ENCODE data around the gene TBC1D9B.

DNA sequence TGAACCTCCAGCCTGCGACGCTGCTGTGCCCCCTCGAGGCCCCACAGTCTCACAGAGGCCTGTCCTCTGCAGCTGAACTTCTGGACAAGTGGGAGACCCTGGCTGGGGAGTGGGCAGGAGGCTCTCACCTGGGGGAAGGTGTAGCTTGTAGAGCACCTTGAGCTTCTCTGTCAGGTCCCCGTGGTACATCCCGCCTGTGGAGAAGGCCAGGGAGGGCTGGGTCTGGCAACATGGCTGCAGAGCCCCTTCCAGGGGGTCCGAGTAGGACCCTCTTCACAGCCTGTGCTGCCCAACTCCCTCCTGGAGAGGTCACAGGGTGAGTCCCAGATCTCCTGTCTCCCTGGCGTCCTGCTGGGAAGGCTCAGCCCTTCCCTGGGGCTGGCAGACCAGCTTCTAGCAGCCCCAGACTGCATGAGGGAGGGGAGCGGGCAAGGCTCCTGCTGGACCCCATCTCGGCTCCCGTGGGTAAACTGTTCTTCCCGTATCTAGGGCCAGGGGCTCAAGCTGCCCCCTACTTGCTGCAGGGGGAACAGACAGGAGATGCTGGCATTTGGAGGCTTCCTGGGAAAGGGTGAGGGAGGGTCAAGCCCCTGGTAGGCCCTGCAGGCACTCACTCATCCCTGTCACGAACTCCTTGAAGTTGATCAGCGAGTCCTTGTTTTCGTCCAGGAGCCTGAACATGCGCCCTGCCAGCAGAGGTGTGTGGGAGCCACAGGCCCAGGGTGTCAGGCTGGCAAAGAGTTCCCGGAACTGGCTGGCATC, 37.9 kb downstream of the TBC1D9B start:
- TF ChIP-seq KDM1A (IDR thresholded peaks at IDR 0.05; ENCODE audit: low read depth) (no peak), RCOR1 (IDR thresholded peaks at IDR 0.05; ENCODE audit: low read depth, low read length) (no peak)

All from A549 (cell line).